Natural killer cell (primary cell): ENCODE results near the gene RBPMS2. TPM values are rescaled to one million over a fixed set of nuclear protein-coding genes. Genes with fewer than 3 reads are reported as not detected.

Experiments used
- ATAC-seq, 3 donors: fragments of 150-1000 bp in 2 of 3; fragments of 200-7000 bp in 1 of 3; cut with Tn5 transposase; 1 replicate in 1 of 3; 2 replicates in 2 of 3; pipeline ENCODE4 v1.10.0; 2021; ENCODE audit warnings: mild to moderate bottlenecking in 2 of 3, moderate library complexity in 2 of 3
- DNase-seq, 2 donors: peaks; one replicate each; pipeline versions ENCODE4 v3.0.0 to v3.0.0-alpha.2; 2013 to 2021; ENCODE audit warnings: mixed read lengths in 1 of 2
- H3K27ac ChIP-seq: one replicate; pipeline ENCODE4 v1.5.1; 2013; ENCODE audit warnings: mild to moderate bottlenecking, low read length
- H3K27me3 ChIP-seq: one replicate; pipeline ENCODE4 v1.6.1; 2013; ENCODE audit warnings: low read length; ENCODE audit not compliant: control insufficient read depth, insufficient read depth
- H3K36me3 ChIP-seq: one replicate; pipeline ENCODE4 v1.6.1; 2013; ENCODE audit warnings: low read length; ENCODE audit not compliant: control insufficient read depth, insufficient read depth
- H3K4me1 ChIP-seq: one replicate; pipeline ENCODE4 v1.6.1; 2013; ENCODE audit warnings: low read length; ENCODE audit not compliant: control insufficient read depth, insufficient read depth
- H3K4me3 ChIP-seq: one replicate; pipeline ENCODE4 v1.5.1; 2013; ENCODE audit warnings: low read length
- H3K9me3 ChIP-seq: one replicate; pipeline ENCODE4 v1.6.1; 2013; ENCODE audit warnings: low read length; ENCODE audit not compliant: control insufficient read depth, insufficient read depth
- H3K27ac Mint-ChIP-seq, 2 donors: one replicate each; pipeline ENCODE4 v1.8.0; 2022; ENCODE audit warnings: mild to moderate bottlenecking in 2 of 2, mixed read lengths in 2 of 2, moderate library complexity in 1 of 2
- H3K27me3 Mint-ChIP-seq, 2 donors: one replicate each; pipeline ENCODE4 v1.8.0; 2022; ENCODE audit warnings: low read depth in 2 of 2, mixed read lengths in 2 of 2
- H3K36me3 Mint-ChIP-seq: one replicate; pipeline ENCODE4 v1.8.0; 2022; ENCODE audit warnings: mixed read lengths
- H3K4me1 Mint-ChIP-seq, 2 donors: one replicate each; pipeline ENCODE4 v1.8.0; 2022; ENCODE audit warnings: mixed read lengths in 2 of 2
- H3K4me3 Mint-ChIP-seq: one replicate; pipeline ENCODE4 v1.8.0; 2022; ENCODE audit warnings: mild to moderate bottlenecking, moderate library complexity, mixed read lengths
- H3K9me3 Mint-ChIP-seq, 2 donors: one replicate each; pipeline ENCODE4 v1.8.0; 2022; ENCODE audit warnings: mixed read lengths in 2 of 2
- CTCF ChIP-seq: fragments of 200-600 bp; IDR thresholded peaks from one replicate; pipeline ENCODE4 v1.8.0; 2022; ENCODE audit warnings: antibody characterized with exemption
- WGBS: methylation state at CpG from one replicate; pipeline ENCODE4 v1.1.7; 2013; ENCODE audit warnings: missing lambda C conversion rate; ENCODE audit not compliant: insufficient coverage; 5-methylcytosine and 5-hydroxymethylcytosine counted together
- intact Hi-C: fragments of 100-400 bp; cut with micrococcal nuclease; formaldehyde crosslinking; loops from one replicate; pipeline ENCODE4 v1.14.2; 2022
- total RNA-seq, 4 donors: library from RNA; stranded (reverse); fragments of 120-200 nt in 1 of 4; gene quantifications; one replicate each; pipeline versions ENCODE4 v1.2.3 to v1.2.4, GENCODE V29; 2013 to 2022

RBPMS2 gene
- total RNA-seq, 3 donors from 2014 or later (not counting 1 experiment from before 2014, with no cell fraction given) = 7.2 to 25.8 (median 14.7) TPM

GRCh38 chr15:64772488-64772887 is 2.9 kb downstream of the RBPMS2 start:
- Mint-ChIP-seq H3K27me3 (peaks cover 0 to 19% of the 10 kb centered on the region in 2 donors), H3K4me1 (peaks cover 16 to 41% of the 10 kb centered on the region in 2 donors), H3K9me3 (no peaks in the 10 kb centered on the region), H3K4me3 (no peak overlapping the region), H3K27ac (peak overlapping the region in 1 of 2 donors; percentile 8), H3K36me3 (no peaks in the 10 kb centered on the region)
- Histone ChIP-seq H3K9me3 (no peaks in the 10 kb centered on the region), H3K27me3 (peaks cover 10% of the 10 kb centered on the region), H3K4me1 (peaks cover 11% of the 10 kb centered on the region), H3K36me3 (no peaks in the 10 kb centered on the region), H3K4me3 (no peak overlapping the region), H3K27ac (no peak overlapping the region)
- no peak for TF ChIP-seq CTCF
- intact Hi-C loops = no loop called here
- WGBS = 55% methylated on average over 3 of the region's 3 CpGs
- ATAC-seq (no peak), DNase-seq (no peak)

GRCh38 chr15:64770626-64771025 is 4.8 kb downstream of the RBPMS2 start:
- no peaks in the 10 kb centered on the region for H3K9me3 ChIP-seq
- peaks cover 4% of the 10 kb centered on the region for H3K4me1 ChIP-seq
- ATAC-seq (no peak), DNase-seq (no peak)
- H3K27me3 ChIP-seq = peaks cover 10% of the 10 kb centered on the region
- H3K27me3 Mint-ChIP-seq = peaks cover 0 to 5% of the 10 kb centered on the region in 2 donors
- peaks cover 16 to 29% of the 10 kb centered on the region in 2 donors for H3K4me1 Mint-ChIP-seq
- H3K27ac ChIP-seq = no peak overlapping the region
- H3K36me3 Mint-ChIP-seq = no peaks in the 10 kb centered on the region
- no peak overlapping the region for H3K27ac Mint-ChIP-seq
- intact Hi-C loops = no loop called here
- TF ChIP-seq CTCF = no peak
- no peak overlapping the region for H3K4me3 Mint-ChIP-seq
- H3K9me3 Mint-ChIP-seq = no peaks in the 10 kb centered on the region
- no peaks in the 10 kb centered on the region for H3K36me3 ChIP-seq
- WGBS = 72% methylated on average over 2 of the region's 2 CpGs
- H3K4me3 ChIP-seq = no peak overlapping the region

GRCh38 chr15:64767203-64767602 is 8.2 kb downstream of the RBPMS2 start:
- WGBS = 77% methylated on average over 7 of the region's 7 CpGs
- no peak overlapping the region for H3K4me3 ChIP-seq

More at GRCh38 chr15:64767203-64767602, 8.2 kb downstream of the RBPMS2 start:
- Histone ChIP-seq H3K36me3 (no peaks in the 10 kb centered on the region), H3K4me1 (no peaks in the 10 kb centered on the region), H3K27me3 (no peaks in the 10 kb centered on the region), H3K9me3 (no peaks in the 10 kb centered on the region), H3K27ac (no peak overlapping the region)
- peaks cover 18 to 30% of the 10 kb centered on the region in 2 donors for H3K4me1 Mint-ChIP-seq
- H3K36me3 Mint-ChIP-seq = no peaks in the 10 kb centered on the region
- H3K4me3 Mint-ChIP-seq = peak overlapping the region; percentile 17
- no peaks in the 10 kb centered on the region for H3K9me3 Mint-ChIP-seq
- ATAC-seq = peak in 2 of 3 donors; percentile 44 to 46
- intact Hi-C loops = loop anchor here (10.0 kb wide), 1 partner anchor 48 kb away; no protein-coding TSS in a partner anchor
- no peaks in the 10 kb centered on the region for H3K27me3 Mint-ChIP-seq
- no peak for TF ChIP-seq CTCF
- peak overlapping the region in 1 of 2 donors; percentile 74 for H3K27ac Mint-ChIP-seq
- DNase-seq = peak; percentile 24 to 39
